Hematopoietic multipotent progenitor cell treated with erythropoietin and hydrocortisone succinate and interleukin-3 and kit ligand, for 6 days (in vitro differentiated cells): ENCODE measurements around the gene KLF13.

Source experiments
- DNase-seq: peaks from one replicate; pipeline ENCODE4 v3.0.0-alpha.2; 2015

KLF13 gene

DNA sequence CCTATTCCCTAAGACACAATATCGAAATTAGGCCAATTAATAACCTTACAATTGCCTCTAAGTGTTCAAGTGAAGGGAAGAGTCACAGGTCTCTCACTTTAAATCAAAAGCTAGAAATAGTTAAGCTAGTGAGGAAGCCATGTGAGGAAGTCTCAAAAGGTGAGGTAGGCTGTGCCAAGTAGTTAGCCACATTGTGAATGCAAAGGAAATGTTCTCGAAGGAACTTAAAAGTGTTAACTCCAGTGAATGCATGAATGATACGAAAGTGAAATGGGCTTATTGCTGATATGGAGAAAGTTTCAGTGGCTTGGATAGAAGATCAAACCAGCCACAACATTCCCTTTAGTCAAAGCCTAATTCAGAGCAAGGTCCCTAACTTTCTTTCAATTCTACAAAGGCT lies 59.1 kb downstream of the KLF13 start:
- DNase-seq: no peak

DNA sequence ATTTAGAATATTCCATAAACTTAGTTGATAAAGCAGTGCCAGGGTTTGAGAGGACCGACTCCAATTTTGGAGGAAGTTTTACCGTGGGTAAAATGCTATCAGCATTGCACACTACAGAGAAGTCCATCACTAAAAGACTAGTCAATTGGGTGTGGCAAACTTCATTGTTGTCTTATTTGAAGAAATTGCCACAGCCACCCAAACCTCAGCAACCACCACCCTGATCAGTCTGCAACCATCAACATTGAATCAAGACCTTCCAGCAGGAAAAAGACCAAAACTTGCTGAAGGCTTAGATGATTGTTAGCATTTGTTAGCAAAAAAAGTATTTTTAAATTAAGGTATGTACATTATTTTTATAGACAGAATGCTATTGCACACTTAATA lies 60.5 kb downstream of the KLF13 start:
- DNase-seq: peak; percentile 59

DNA sequence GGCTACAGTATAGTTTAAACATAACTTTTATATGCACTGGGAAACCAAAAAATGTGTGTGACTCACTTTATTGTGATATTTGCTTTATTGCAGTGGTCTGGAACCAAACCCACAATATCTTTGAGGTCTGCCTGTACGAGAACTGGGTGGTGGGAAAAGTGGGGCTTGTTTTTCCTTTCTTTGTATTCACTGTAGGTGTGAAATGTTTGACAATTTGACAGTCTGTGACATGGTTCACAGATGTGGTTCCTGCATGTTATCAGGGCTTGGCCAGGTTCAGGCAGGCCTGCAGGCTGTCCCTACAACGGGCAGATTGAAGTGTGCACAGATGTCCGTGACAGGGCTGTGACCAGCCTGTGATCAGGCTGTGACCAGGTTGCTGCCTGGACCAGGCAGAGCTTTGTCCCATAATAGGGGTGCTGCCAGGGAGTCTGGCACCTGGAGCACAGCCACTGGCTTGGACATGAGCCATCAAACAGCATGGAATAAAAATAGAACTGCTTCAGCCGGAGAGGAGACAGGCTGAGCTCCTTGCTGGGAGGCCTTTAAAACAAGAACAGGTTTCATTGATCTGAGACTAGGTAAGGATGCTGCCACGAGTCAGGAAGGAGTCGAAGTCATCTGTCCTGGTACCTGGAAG lies 61.0 kb downstream of the KLF13 start:
- DNase-seq: peak; percentile 63

DNA sequence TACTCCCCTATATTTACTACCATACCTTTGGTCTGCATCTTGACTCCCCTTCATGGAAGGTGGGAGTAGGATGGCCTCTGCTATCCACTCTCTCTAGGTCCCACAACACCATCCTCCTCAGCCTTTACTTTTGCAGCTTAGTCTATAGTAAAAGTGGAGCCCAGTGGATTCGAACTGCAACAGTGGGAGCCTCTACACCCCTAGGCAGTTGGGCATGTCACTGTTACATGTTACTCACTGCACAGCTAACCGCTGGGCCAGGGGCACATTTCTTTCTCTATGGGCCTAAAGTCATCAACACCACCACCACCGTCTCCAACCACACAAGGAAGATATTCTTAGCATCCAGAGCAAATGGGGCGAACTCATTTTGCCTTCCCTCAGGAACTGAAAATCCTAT lies 62.9 kb downstream of the KLF13 start:
- DNase-seq: no peak

DNA sequence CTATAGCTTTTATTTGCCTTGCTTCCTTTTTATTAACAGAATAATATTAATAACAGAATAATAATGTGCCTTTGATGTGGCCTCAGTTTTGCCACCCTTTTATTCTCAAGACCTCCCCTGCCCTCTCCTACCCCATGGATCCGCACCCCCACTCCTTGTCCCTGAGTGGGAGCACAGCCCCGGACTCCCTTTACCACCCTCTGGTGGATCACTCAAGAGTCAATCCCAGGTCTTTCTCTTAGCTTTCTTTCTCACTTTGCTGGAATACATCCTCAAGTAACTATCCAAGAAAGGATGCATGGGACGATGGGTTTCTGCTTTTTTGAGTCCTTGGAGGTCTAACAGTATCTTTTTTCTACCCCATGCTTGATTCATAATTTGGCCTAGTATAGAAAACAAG lies 63.4 kb downstream of the KLF13 start:
- DNase-seq: no peak

DNA sequence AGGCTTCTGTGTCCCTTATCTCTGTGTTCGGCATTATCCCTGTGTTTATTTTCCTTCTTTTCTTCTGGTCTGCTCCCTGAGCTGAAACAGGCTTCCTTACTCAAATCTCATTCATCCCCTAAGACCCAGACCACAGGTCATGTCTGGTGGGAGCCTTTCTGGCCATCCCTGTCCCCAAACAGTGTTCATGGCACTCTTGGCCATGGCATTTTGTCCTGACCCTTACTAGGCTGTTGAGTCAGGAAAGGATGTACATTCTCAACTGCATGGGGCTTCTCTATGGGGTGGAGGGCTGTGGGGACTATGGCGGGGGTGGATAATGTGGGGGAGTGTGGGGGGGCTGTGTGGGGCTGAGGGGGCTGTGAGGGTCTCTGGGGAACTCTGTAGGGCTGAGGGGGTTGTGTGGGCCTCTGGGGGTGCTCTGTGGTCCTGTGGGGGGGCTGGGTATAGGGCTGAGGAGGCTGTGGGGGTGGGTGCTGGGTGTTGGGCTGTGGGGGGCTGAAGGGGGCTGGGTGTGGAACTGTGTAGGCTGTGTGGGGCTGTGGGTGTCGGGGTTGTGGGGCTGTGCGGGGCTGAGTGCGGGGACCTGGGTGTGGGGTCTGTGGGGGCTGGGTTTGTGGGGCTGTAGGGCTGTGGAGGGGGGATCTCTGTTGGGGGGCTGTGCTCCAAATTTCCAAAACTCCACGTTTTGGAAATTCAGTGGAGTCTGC lies 64.3 kb downstream of the KLF13 start:
- no peak for DNase-seq

DNA sequence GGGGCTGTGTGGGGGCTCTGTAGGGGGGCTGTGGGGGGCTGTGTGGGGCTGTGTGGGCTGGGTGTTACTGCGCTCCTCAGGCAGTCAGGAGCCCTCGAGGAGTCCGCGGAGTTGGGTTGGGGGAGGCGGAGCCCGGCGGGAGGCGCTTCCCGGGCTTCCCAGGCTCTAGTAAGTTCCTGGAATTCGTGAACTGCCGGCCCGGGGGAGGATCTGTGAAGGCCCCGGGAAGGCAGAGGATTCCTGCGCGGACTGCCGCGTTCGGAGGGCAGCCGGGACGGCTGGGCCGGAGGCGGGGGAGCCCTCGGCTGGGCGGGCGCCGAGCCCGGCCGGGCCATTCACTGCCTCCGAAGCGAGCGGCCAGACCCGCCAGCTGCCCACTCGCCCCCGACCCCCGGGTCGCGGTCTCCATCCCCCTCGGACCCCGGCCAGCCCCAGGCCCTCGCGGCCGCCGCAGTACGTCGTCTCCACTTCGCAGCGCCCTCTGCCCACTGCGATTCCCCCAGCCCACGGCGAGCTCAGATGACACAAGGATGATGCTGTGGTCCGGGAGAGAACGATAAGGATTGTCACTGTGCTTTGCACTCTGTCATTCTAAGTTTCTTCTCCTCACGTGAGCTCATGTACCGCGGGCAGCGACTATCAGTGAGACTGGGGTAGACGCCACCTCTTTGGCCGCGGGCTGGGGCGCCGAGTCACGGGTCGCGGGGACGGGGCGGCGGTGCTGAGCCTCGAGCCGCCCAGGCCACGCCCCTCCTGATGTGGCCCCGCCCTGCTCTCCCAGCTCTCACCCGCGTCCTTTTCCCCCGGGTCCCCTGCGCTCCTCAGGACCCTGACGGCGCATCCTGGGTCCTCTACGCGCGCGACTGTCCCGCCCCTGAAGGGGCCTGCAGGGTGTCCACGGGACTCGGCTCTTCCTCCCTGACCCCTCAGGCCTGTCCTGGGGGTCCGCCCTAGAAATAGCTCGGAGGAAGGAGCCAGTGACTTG lies 65.3 kb downstream of the KLF13 start:
- DNase-seq: peak; percentile 94

DNA sequence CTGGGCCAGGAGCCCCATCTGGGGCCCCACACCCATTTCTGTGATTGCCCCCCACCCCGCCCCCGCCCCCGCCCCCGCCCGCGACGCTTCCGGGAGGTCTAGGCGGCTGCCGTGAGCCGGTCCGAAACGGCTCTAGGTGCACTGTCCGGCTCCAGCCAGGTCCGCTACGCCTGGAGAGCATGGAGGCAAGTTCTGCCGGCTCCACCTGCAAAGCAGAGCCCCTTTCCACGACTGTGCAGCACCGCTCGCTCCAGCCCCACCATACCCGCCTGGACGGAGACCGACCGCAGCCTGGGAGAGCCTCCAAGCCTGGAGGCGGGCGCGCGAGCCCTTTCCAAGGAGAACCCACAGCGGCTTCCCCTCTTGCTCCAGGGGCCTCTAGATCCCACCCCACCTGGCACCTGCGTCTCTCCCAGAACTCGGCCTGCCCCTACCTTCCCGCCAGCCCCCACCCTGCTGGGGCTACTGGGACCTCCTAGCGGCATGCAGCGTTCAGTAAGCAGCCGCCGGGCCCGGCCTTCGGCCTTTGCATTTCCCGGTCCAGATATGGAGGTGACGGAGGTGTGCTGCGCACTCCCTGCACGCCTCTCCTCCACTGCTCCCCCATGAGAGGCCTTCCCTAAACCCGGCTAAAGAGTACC lies 66.2 kb downstream of the KLF13 start:
- peak; percentile 42 for DNase-seq

DNA sequence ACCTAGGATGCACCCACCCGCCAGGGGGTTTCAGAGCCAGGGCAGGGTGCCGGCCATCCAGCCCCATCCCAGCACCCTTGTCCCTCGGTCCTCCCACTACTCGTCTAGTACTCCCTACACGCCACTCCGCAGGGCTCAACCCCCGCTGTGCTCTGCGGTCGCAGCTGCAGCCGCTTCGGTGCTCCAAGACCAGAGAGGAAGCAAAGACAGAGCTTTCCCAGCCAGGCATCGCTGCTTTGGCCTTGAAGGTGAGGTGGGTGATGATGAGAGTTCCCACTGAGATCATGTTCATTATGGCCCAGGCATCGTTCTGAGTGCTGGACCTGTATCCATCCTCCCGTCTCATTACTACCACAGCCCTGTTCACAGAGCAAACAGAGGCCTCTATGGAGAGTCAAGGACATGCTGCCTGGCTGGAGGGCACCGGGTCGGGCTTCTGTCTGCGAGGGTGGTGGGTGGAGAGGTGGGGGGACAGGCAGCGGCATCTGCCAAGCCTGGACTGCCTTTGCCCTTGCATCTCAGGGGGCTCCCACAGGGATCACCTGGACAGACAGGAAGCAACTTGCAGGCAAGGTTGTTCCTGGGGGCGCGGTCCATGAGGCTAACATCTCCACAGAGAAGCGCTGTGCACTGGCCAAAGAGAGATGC lies 66.9 kb downstream of the KLF13 start:
- DNase-seq: no peak

DNA sequence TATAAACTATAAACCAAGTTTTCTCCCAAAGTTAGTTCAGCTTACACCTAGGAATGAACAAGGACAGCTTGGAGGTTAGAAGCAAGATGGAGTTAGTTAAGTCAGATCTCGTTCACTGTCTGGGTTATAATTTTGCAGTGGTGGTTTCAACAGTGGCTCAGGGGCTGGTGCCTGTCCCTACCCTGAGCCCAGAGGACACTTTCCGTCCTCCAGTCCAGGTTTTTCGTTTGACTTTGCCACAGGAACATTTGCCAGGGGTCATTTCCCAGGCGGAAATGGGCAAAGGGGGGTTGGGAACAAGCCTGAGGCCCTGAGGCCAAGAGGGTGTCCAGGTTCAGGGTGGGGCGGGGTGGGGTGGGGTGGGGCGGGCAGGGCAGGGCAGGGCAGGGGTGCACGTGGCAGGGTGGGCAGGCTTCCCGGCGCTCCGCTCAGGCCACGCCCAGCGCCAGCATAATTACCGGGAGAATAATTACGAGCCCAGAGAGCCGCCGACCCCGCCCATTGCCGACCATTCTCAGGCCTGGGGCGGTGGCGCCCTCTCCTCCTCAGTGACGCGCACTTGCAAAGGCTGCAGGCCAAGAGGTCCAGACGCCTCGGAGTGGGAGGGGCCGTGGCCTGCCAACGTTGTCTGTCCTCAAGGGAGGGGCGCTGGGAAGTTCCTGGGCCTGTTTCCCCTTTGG lies 70.4 kb downstream of the KLF13 start:
- DNase-seq: peak; percentile 93

DNA sequence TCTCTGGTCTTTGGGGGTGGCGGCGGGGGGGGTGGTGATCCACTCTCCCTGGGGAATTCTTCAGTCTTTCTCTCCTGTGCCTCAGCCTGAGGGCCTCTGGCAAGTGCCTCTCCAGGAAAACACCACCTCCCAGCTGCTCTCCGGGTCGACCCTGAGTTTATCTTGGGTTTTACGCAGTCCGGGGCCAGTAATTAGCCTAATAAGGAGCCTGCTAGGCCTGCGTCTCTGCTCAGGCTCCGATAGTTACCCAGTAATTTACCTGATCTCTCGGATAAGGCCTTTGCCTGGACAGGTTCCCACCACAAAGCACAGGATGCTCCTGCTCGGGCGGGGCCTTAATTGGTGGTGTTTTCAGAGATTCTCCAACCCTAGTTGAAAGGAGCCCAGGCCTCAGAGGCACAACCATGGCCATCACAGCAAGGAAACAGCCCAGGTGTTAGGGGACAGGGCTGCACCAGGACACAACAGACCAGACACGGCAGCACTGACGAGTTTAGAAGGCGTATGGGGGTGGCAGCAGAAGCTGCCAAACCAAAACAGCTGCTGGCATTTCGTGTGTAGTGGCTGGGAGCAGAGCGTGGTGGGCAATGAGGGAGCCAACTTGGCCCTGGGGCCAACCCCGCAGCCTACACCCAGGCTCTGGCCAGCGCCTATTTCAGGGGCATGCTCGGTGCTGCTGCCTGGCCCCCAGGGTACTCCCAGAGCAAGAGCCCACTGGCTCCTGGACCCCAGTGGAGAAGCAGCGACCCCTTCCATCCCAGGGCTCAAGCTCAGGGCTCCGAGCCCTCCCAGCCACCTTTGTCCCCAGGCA lies 71.4 kb downstream of the KLF13 start:
- DNase-seq: no peak

DNA sequence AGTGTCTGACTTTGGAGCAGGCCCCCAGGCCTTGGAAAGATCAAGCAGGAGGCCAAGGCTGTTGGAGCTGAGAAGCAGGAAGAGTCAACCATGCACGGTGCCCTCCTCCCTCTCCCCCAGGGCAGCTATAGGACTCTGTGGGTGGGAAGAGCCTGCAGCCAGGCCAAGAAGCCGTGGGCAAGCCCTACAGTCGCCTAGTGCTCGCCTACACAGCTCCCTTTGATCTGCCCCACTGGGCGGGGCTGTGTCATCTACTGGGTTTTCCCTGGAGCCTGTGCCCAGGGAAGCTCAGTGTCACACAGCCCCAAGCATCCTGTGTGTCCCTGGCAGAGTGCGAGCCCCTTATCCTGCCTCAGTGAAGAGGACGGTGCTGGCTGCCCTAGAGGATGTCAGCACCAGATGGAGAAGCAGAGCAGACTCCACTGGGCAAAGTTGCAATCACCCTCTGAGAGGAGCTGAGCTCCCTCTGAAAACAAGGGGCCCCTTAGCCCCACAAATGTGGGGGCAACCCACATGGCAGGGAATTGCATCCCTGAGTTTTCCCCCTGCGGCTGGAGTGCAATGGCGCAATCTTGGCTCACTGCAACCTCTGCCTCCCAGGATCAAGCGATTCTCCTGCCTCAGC lies 72.2 kb downstream of the KLF13 start:
- no peak for DNase-seq

DNA sequence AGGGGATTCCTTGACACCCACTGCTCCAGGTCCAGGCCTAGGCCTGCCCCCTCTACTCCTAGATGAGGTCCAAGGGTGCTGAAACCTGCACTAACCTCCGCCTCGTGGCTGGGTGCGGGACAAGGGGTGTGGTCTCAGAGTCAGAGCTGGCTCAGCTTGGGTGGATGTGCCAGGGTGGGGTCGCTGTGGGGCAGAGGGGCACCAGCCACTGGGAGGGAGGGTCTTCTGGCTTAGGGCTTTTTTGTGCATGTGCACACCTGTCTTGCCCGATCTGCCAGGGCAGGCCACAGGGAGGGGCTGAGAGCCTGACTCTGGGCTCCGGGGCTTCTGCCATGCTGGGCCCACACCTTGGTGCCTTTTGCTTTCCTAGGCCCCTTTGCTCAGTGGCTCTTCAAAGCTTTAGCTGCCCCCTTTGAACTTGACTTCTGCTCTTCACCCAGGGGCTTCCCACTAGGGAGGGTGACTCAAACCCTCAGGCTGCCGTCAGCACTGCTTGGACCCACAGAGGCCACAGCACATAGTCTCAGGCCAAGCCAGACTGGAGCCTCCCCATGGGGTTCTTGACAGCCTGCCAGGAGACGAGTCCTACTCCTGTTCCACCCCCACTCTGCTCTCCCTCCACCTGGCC lies 73.0 kb downstream of the KLF13 start:
- DNase-seq: no peak

DNA sequence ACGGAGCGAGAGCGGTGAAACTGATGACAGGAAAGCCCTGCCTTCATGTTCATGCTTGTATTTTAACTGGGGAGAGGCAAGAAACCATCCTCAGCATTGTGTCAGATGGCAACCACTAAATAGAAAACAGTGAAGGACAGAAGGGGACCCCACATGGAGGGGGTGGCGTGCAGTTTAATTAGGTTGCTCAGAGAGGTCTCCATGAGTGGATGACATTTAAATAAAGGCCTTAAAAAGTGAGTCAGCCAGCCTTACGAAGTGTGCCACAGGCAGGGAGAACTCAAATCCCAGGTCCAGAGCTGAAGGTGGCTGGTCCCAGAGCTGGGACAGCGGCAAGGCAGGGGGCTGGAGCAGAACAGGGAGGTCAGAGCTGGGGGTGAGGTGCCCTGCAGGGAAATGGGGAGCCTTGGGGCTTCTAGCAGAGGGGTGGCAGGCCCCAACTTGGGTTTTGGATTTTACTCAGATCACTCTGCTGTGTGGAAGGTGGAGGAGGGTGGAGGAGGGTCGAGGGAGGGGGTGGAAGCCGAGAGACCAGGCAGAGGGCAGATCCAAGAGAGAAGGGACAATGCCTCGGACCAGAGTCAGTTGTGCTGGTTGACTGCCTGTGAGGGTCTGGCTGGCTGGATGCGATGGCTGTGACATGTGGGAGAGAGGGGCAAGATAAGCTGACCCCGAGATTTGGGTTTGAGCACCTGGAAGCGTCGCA lies 73.7 kb downstream of the KLF13 start:
- no peak for DNase-seq

DNA sequence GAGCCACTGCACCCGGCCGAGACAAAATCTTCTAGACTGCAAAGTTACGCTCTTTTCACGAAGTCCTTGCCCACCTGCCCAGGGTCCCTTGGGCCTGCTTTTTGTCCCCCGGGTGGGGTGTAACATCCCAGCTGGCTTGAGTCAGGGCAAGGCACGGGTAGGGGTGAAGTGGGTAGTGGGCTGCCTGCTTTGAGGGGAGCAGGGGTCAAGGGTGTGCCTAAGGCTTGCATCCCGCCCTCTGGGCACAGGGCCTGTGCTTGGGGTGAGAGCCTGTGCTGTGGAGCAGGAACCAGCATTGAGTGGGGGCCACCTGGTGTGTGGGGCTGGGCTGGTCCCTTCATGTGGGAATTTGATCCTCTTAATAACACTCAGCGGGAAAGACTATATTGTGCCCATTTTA lies 74.6 kb downstream of the KLF13 start:
- DNase-seq: no peak

DNA sequence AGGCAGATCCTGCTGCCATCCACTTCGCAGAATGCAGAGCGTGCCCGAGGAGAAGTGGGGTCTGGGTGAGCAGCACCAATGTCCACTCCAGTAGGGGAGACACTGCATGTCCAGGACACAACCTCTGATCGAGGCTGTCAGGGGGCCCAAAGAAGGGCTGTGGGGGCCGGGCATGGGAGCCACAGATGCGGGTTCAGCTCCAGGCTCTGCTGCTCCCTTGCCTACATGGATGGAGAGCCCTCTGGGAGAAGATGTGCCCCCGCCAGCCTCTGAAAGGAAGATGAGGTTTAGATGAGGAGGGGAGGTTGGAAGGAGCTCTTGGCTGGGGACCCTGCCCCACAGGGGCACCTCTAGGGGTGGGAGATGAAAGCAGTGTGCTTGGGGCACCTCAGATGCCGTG lies 75.4 kb downstream of the KLF13 start:
- no peak for DNase-seq

DNA sequence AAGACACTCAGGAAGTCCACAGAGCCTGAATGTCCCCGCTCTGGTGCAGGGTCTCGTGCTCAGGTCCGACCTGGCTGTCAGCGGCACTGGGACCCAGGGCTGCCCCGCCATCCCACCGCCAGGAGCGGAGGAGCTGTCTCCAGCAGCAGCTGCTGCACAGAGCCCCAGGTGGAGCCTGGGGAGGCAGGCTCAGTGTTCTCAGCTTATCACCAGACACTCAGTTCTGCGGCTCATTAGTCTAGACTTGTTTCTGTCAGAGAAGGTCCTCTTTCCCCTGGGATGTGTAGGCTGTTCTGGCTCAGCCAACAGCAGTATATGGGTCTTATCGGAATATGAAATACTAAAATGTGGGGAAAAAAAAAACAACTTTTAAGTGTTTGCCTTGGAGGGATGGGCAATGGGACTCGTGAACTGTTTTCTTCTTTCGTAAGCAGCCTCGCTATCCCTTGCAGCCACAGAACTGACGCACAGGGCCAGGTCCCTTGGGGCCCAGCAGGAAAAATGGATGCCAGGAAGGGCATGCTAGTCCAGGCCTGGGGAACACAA lies 75.9 kb downstream of the KLF13 start:
- no peak for DNase-seq

DNA sequence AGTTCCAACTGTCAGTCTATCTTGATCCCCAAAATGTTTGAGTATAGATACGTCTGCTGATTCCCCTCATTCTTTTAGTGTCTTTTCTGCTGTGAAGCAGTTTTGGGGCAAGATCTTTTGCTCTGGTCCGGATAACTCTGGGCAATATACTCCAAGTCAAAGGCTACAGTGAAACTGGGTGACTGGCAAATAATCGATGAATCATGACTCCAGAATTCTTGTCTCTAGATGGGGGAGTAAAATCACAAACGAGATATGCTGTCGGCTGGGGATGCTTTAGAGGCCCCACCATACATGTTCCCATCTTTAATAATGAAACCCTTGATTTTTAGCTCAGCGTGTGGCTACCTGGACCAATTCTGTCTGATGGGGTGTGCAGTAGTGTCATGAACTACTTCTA lies 76.5 kb downstream of the KLF13 start:
- DNase-seq: no peak

DNA sequence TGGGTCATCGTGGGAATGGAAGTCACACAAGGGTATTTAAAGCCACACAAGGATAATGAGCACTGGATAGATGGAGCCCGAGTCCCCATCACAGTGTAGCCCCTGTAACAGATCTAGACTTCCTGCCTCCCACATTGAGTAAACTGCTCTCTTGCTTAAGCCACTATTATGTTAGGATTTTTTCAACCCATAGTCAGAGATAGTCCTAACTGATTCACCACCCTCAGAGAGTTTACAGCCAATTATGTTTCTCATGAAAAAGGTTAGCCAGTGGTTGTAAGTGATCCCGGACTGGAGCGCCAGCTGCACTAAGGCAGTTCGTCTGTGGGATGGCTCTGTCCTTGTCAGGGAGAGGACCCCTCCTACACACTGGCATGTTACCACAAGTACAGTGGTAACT lies 77.0 kb downstream of the KLF13 start:
- DNase-seq: no peak
